ENCODE results near the gene RNF224. TPM values are rescaled to one million over a fixed set of nuclear protein-coding genes. Genes with fewer than 3 reads are reported as not detected.
A peak's percentile ranks its signal among the peaks of the same experiment; 100 is the strongest.

The RNF224 gene
- polyA plus RNA-seq, 3 donors: not detected

- Histone ChIP-seq H3K36me3 (replicated peaks in 1 of 2; ENCODE audit: control insufficient read depth in 1 of 2, insufficient read depth in 2 of 2, low read length in 2 of 2) (no peaks in the 10 kb centered on the region), H3K9me3 (replicated peaks in 1 of 2; ENCODE audit: control insufficient read depth in 1 of 2, insufficient read depth in 1 of 2, low read length in 2 of 2) (no peaks in the 10 kb centered on the region), H2AFZ (ENCODE audit: insufficient read depth, low read depth, low read length, poor library complexity, severe bottlenecking) (no peak overlapping the region), H3K79me2 (ENCODE audit: insufficient read depth, low read length) (peaks cover 17% of the 10 kb centered on the region), H3K27me3 (ENCODE audit: control insufficient read depth in 2 of 2, insufficient read depth in 2 of 2, low read length in 2 of 2) (no peaks in the 10 kb centered on the region), H4K20me1 (ENCODE audit: insufficient read depth, low read length) (no peaks in the 10 kb centered on the region), H3K4me2 (replicated peaks; ENCODE audit: extremely low read depth, low read length, poor library complexity, severe bottlenecking) (peak overlapping the region; percentile 51), H3K4me3 (replicated peaks in 1 of 3; ENCODE audit: low read depth in 2 of 3, low read length in 3 of 3) (no peak overlapping the region), H3K4me1 (ENCODE audit: control insufficient read depth in 1 of 2, insufficient read depth in 2 of 2, low read length in 2 of 2) (peaks cover 31 to 37% of the 10 kb centered on the region in 2 donors), H3K9ac (ENCODE audit: insufficient read depth, low read length, poor library complexity, severe bottlenecking) (no peak overlapping the region), H3K27ac (ENCODE audit: low read depth in 1 of 2, low read length in 2 of 2) (no peak overlapping the region)
- Mint-ChIP-seq H3K4me3 (no peak overlapping the region), H3K36me3 (no peaks in the 10 kb centered on the region), H3K27me3 (ENCODE audit: low read depth in 3 of 3) (peaks cover 2 to 23% (median 8%) of the 10 kb centered on the region in 3 donors), H3K27ac (peak overlapping the region in 1 of 7 donors; percentile 70), H3K9me3 (peaks cover 0 to 2% (median 0%) of the 10 kb centered on the region in 7 donors), H3K4me1 (peaks cover 23% of the 10 kb centered on the region)
- no peak for DNase-seq
- TF ChIP-seq, protein P1, sequence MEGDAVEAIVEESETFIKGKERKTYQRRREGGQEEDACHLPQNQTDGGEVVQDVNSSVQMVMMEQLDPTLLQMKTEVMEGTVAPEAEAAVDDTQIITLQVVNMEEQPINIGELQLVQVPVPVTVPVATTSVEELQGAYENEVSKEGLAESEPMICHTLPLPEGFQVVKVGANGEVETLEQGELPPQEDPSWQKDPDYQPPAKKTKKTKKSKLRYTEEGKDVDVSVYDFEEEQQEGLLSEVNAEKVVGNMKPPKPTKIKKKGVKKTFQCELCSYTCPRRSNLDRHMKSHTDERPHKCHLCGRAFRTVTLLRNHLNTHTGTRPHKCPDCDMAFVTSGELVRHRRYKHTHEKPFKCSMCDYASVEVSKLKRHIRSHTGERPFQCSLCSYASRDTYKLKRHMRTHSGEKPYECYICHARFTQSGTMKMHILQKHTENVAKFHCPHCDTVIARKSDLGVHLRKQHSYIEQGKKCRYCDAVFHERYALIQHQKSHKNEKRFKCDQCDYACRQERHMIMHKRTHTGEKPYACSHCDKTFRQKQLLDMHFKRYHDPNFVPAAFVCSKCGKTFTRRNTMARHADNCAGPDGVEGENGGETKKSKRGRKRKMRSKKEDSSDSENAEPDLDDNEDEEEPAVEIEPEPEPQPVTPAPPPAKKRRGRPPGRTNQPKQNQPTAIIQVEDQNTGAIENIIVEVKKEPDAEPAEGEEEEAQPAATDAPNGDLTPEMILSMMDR (IDR thresholded peaks at IDR 0.05): no peak
- WGBS (ENCODE audit: insufficient coverage): 74% methylated on average over 31 of the region's 35 CpGs
- intact Hi-C loops (cut with micrococcal nuclease): loop anchor here in 1 of 2 donors (5.0 kb wide), 2 partner anchors 48 to 113 kb away; partner anchors contain the start of genes ANAPC2 and SSNA1
Observed at GRCh38 chr9:137235424-137236237, 8.3 kb downstream of the RNF224 start.

GRCh38 chr9:137236238-137236935 is 9.1 kb downstream of the RNF224 start:
- DNase-seq: peak; percentile 79 to 87 (median 85)
- peaks cover 31 to 37% of the 10 kb centered on the region in 2 donors for H3K4me1 ChIP-seq (ENCODE audit: control insufficient read depth in 1 of 2, insufficient read depth in 2 of 2, low read length in 2 of 2)
- peaks cover 2 to 22% (median 8%) of the 10 kb centered on the region in 3 donors for H3K27me3 Mint-ChIP-seq (ENCODE audit: low read depth in 3 of 3)
- H3K4me3 ChIP-seq (replicated peaks in 1 of 3; ENCODE audit: low read depth in 2 of 3, low read length in 3 of 3): no peak overlapping the region
- no peak overlapping the region for H3K27ac ChIP-seq (ENCODE audit: low read depth in 1 of 2, low read length in 2 of 2)
- peak overlapping the region; percentile 51 for H3K4me2 ChIP-seq (replicated peaks; ENCODE audit: extremely low read depth, low read length, poor library complexity, severe bottlenecking)
- H3K9me3 ChIP-seq (replicated peaks in 1 of 2; ENCODE audit: control insufficient read depth in 1 of 2, insufficient read depth in 1 of 2, low read length in 2 of 2): no peaks in the 10 kb centered on the region
- H3K79me2 ChIP-seq (ENCODE audit: insufficient read depth, low read length): peaks cover 17% of the 10 kb centered on the region
- TF ChIP-seq, protein P1 (IDR thresholded peaks at IDR 0.05): peak; percentile 99
- H3K9me3 Mint-ChIP-seq: peaks cover 0 to 5% (median 0%) of the 10 kb centered on the region in 7 donors
- H3K36me3 ChIP-seq (replicated peaks in 1 of 2; ENCODE audit: control insufficient read depth in 1 of 2, insufficient read depth in 2 of 2, low read length in 2 of 2): no peaks in the 10 kb centered on the region
- H3K27me3 ChIP-seq (ENCODE audit: control insufficient read depth in 2 of 2, insufficient read depth in 2 of 2, low read length in 2 of 2): no peaks in the 10 kb centered on the region
- H4K20me1 ChIP-seq (ENCODE audit: insufficient read depth, low read length): no peaks in the 10 kb centered on the region
- no peak overlapping the region for H3K4me3 Mint-ChIP-seq
- 7% methylated on average over 25 of the region's 31 CpGs for WGBS (ENCODE audit: insufficient coverage)
- peaks cover 23% of the 10 kb centered on the region for H3K4me1 Mint-ChIP-seq
- no peak overlapping the region for H3K9ac ChIP-seq (ENCODE audit: insufficient read depth, low read length, poor library complexity, severe bottlenecking)
- intact Hi-C loops (cut with micrococcal nuclease): loop anchor here in 1 of 2 donors (5.0 kb wide), 2 partner anchors 49 to 114 kb away; partner anchors contain the start of genes ANAPC2 and SSNA1
- H3K36me3 Mint-ChIP-seq: no peaks in the 10 kb centered on the region
- H3K27ac Mint-ChIP-seq: peak overlapping the region in 1 of 7 donors; percentile 50
- H2AFZ ChIP-seq (ENCODE audit: insufficient read depth, low read depth, low read length, poor library complexity, severe bottlenecking): peak overlapping the region; percentile 50
